Gastrocnemius medialis (tissue), 4 donors: ENCODE results near the gene MAB21L3.

Experiments
- CTCF ChIP-seq, 5 experiments: fragments of 450-650 bp in 3 of 5; fragments of 200-600 bp in 2 of 5; sonication (generic) in 2 of 5; IDR thresholded peaks in 4 of 5; conservative IDR thresholded peaks in 1 of 5; 1 replicate in 4 of 5; 2 replicates in 1 of 5; pipeline ENCODE4 v1.5.1; 2016 to 2019; ENCODE audit warnings: antibody characterized with exemption in 5 of 5, mild to moderate bottlenecking in 3 of 5, moderate library complexity in 3 of 5
- POLR2A ChIP-seq, 2 donors: fragments of 450-650 bp; IDR thresholded peaks; one replicate each; pipeline ENCODE4 v1.6.1; 2017; ENCODE audit warnings: antibody characterized with exemption in 2 of 2, mild to moderate bottlenecking in 2 of 2, moderate library complexity in 2 of 2

DNA sequence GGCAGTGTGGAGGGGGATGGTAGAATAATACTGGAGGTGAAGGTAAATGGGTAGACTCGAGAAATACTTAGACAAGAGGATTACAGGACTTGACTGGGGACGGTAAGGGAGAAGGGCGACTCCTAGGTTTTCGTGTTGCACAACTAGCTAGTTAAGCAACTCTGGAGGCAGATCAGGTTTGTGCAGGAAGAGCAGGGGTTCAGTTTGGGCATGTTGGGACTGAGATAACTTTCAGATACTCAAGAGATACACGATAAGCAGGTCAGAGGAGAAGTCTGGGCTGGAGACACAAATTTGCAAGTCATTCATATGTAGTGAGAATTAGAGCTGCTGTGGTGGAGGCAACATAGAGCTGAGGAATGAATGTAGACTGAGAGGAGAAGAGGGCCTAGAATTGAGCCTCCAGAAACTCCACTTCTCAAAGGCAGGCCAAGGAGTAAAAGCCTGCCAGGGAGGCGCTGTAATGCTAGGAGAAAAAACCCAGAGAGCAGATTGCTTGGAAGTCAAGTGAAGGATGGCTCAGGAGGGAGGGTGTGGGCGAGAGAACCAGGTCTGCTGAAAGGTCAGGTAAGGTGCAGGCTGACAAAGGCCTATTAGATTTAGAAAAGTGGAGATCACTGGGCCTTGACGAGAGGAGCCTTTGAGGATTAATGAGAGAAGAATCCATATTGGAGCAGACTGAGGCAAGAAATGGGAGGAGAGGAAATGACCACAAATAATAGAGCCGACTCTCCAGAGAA lies 20.8 kb downstream of the MAB21L3 start:
- TF ChIP-seq POLR2A (IDR thresholded peaks at IDR 0.05) (no peak), CTCF (IDR thresholded peaks at IDR 0.05 in 4 of 5, conservative IDR thresholded peaks at IDR 0.05 in 1 of 5) (no peak)
